ENCODE results near the gene EDN1. TPM values are rescaled to one million over a fixed set of nuclear protein-coding genes. Genes with fewer than 3 reads are reported as not detected.

EDN1 gene
- total and polyA plus RNA-seq, 2 of the 13 experiments (the other 11 are each of a cell fraction or from before 2014, with no cell fraction given): 0.15 to 1.2 TPM

DNA sequence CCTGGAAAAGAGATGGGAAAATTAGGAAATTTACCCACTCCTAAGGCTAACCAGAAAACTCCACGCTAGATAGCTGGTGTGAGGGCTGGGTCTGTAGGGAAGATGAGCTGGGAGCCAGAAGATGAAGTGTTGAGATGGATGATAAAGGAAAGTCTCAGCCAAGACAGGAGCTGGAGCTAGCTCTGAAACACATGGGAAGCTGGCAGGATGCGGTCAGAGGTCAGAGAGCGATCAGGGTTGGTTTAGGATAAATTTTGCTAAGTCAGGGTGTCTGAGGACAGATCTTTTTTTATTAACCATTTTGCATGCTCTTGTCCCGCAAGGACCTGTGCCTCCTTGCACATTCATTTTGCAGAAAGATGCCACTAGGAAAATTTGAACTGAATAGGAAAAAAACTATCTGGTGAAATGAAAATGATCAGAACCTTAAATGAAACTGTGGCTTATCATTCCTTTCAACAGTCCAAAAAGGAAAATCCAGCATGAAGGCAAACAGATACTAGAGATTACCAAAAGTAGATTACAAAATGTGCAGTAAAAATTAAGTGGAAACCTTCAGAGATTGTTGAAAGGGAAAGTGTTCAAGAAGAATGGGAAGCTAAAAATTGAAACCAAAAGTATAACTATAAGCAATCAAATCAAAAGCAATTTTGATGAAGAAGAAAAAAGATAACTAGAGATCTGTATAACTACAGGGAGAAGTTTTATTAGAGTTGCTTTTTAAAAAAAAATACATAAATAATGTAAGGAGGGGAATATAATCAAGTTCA, 10.7 kb upstream of the EDN1 start (continued):
- TF ChIP-seq PRDM15 (CRISPR knock-in tag; IDR thresholded peaks at IDR 0.05) (no peak), ZNF790 (CRISPR knock-in tag; IDR thresholded peaks at IDR 0.05; ENCODE audit: borderline replicate concordance) (no peak)

- Histone ChIP-seq H2AFZ (ENCODE audit: low read length) (no peak overlapping the region), H3K9me3 (ENCODE audit: low read length) (no peaks in the 10 kb centered on the region), H3K36me3 (replicated peaks in 1 of 2; ENCODE audit: control insufficient read depth in 1 of 2, insufficient read depth in 2 of 2, low read length in 2 of 2) (no peaks in the 10 kb centered on the region), H3K79me2 (ENCODE audit: insufficient read depth, low read length) (no peaks in the 10 kb centered on the region), H3K4me1 (ENCODE audit: insufficient read depth, low read length) (no peaks in the 10 kb centered on the region), H3K4me2 (ENCODE audit: low read depth, low read length) (no peak overlapping the region), H4K20me1 (ENCODE audit: insufficient read depth, low read length) (no peaks in the 10 kb centered on the region), H3K27ac (ENCODE audit: extremely low read length, insufficient read depth, low read length) (no peak overlapping the region), H3K4me3 (replicated peaks in 1 of 3; ENCODE audit: insufficient read depth in 1 of 3, low read depth in 2 of 3, low read length in 3 of 3) (no peak overlapping the region), H3K27me3 (ENCODE audit: control insufficient read depth in 1 of 2, insufficient read depth in 2 of 2, low read length in 2 of 2) (no peaks in the 10 kb centered on the region; a peak in 1 of 5 replicates), H3K9ac (ENCODE audit: insufficient read depth, low read depth, low read length) (no peak overlapping the region)
- FAIRE-seq: no peak
- TF ChIP-seq ELF3 (CRISPR knock-in tag; IDR thresholded peaks at IDR 0.05) (no peak), EP300 (IDR thresholded peaks at IDR 0.05; ENCODE audit: low read depth in 2 of 2, low read length in 2 of 2) (no peak), EP300 (CRISPR knock-in tag; IDR thresholded peaks at IDR 0.05; ENCODE audit: borderline replicate concordance) (no peak), ZNF615 (CRISPR knock-in tag; IDR thresholded peaks at IDR 0.05; ENCODE audit: borderline replicate concordance) (no peak)
- TF ChIP-seq, protein P1, sequence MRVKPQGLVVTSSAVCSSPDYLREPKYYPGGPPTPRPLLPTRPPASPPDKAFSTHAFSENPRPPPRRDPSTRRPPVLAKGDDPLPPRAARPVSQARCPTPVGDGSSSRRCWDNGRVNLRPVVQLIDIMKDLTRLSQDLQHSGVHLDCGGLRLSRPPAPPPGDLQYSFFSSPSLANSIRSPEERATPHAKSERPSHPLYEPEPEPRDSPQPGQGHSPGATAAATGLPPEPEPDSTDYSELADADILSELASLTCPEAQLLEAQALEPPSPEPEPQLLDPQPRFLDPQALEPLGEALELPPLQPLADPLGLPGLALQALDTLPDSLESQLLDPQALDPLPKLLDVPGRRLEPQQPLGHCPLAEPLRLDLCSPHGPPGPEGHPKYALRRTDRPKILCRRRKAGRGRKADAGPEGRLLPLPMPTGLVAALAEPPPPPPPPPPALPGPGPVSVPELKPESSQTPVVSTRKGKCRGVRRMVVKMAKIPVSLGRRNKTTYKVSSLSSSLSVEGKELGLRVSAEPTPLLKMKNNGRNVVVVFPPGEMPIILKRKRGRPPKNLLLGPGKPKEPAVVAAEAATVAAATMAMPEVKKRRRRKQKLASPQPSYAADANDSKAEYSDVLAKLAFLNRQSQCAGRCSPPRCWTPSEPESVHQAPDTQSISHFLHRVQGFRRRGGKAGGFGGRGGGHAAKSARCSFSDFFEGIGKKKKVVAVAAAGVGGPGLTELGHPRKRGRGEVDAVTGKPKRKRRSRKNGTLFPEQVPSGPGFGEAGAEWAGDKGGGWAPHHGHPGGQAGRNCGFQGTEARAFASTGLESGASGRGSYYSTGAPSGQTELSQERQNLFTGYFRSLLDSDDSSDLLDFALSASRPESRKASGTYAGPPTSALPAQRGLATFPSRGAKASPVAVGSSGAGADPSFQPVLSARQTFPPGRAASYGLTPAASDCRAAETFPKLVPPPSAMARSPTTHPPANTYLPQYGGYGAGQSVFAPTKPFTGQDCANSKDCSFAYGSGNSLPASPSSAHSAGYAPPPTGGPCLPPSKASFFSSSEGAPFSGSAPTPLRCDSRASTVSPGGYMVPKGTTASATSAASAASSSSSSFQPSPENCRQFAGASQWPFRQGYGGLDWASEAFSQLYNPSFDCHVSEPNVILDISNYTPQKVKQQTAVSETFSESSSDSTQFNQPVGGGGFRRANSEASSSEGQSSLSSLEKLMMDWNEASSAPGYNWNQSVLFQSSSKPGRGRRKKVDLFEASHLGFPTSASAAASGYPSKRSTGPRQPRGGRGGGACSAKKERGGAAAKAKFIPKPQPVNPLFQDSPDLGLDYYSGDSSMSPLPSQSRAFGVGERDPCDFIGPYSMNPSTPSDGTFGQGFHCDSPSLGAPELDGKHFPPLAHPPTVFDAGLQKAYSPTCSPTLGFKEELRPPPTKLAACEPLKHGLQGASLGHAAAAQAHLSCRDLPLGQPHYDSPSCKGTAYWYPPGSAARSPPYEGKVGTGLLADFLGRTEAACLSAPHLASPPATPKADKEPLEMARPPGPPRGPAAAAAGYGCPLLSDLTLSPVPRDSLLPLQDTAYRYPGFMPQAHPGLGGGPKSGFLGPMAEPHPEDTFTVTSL (CRISPR knock-in tag; IDR thresholded peaks at IDR 0.05; ENCODE audit: borderline replicate concordance): no peak
- BruUV-seq (replicated peaks): no TSS peak
- intact Hi-C loops (cut with micrococcal nuclease; ENCODE audit: unreplicated experiment): no loop called here
- ATAC-seq: no peak
- 32% methylated on average over 5 of the region's 5 CpGs for WGBS (ENCODE audit: low lambda C conversion rate)
- DNase-seq (ENCODE audit: low spot score): no peak
- CTCF ChIA-PET (ENCODE audit: low intra/inter-chr PET ratio, low total read pairs): no interaction called here
- in situ Hi-C loops (cut with HindIII; ENCODE audit: extremely low pct_ligation_motif_present, low pct_unique_long_range_greater_than_20kb): no loop called here
- POLR2A ChIA-PET: no interaction called here
Observed at GRCh38 chr6:12280458-12280857, 9.7 kb upstream of the EDN1 start.
